ENCODE measurements around the gene RABGAP1L.

RABGAP1L gene

GRCh38 chr1:174742805-174743653 is 583.7 kb downstream of the RABGAP1L start:
- H3K9me3 ChIP-seq (ENCODE audit: control insufficient read depth, low read length) = no peaks in the 10 kb centered on the region
- H3K36me3 ChIP-seq (ENCODE audit: control insufficient read depth, insufficient read depth, low read length) = no peaks in the 10 kb centered on the region
- H3K4me1 ChIP-seq (ENCODE audit: control insufficient read depth, insufficient read depth, low read length, poor library complexity, severe bottlenecking) = no peaks in the 10 kb centered on the region
- DNase-seq = no peak
- no peak overlapping the region for H3K27ac ChIP-seq (ENCODE audit: insufficient read depth, low read length, poor library complexity, severe bottlenecking)
- H3K27me3 ChIP-seq (replicated peaks; ENCODE audit: control insufficient read depth, insufficient read depth, low read length, poor library complexity, severe bottlenecking) = no peaks in the 10 kb centered on the region
- H3K4me3 ChIP-seq (ENCODE audit: insufficient read depth, low read depth, low read length, poor library complexity, severe bottlenecking) = no peak overlapping the region

DNA sequence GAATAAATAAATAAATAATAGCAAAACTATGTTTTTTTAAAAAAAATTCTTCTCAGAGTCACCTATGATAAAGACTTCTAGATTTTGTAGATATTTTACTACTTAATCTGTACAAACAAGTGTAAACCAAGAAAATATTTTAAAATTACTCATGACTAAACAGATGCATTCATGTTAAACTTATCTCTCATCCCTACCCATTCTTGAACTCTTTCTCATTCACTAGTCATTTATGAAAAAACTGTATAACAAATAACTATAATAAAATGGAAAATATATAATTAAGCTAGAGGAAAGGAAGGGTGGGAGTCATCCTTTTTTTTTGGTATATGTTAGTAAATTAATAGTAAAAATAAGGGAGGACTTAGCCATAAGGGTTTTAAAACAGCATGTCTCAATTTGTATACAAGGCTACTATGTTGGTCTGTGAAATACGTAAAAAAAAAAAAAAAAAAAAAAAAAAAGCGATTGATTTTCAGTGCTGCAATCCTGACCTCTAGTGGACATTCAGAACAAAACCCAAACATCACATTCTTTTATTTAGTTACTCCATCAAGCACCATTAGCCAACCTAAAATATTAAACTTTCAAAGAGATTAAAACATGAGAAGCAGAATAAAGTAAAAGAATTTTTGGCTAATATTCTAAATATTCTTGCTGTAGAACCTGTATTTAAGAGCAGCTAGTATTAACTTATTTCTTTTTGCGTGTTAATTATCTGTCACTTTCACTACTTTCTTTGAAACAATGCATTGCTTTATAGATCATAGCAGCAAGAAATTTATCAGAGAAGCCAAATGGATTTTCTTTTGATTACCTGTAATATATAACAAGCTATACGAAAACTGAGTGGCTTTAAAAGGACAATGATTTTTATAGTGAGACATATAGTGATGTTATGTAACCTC is 584.6 kb downstream of the RABGAP1L start:
- H3K27me3 ChIP-seq (replicated peaks; ENCODE audit: control insufficient read depth, insufficient read depth, low read length, poor library complexity, severe bottlenecking) = no peaks in the 10 kb centered on the region
- H3K9me3 ChIP-seq (ENCODE audit: control insufficient read depth, low read length) = no peaks in the 10 kb centered on the region
- no peak for DNase-seq
- H3K4me3 ChIP-seq (ENCODE audit: insufficient read depth, low read depth, low read length, poor library complexity, severe bottlenecking) = no peak overlapping the region
- no peaks in the 10 kb centered on the region for H3K36me3 ChIP-seq (ENCODE audit: control insufficient read depth, insufficient read depth, low read length)
- no peak overlapping the region for H3K27ac ChIP-seq (ENCODE audit: insufficient read depth, low read length, poor library complexity, severe bottlenecking)
- H3K4me1 ChIP-seq (ENCODE audit: control insufficient read depth, insufficient read depth, low read length, poor library complexity, severe bottlenecking) = no peaks in the 10 kb centered on the region

- H3K4me1 ChIP-seq (ENCODE audit: control insufficient read depth, insufficient read depth, low read length, poor library complexity, severe bottlenecking) = no peaks in the 10 kb centered on the region
- no peaks in the 10 kb centered on the region for H3K27me3 ChIP-seq (replicated peaks; ENCODE audit: control insufficient read depth, insufficient read depth, low read length, poor library complexity, severe bottlenecking)
- H3K4me3 ChIP-seq (ENCODE audit: insufficient read depth, low read depth, low read length, poor library complexity, severe bottlenecking) = no peak overlapping the region
- no peaks in the 10 kb centered on the region for H3K9me3 ChIP-seq (ENCODE audit: control insufficient read depth, low read length)
- no peak overlapping the region for H3K27ac ChIP-seq (ENCODE audit: insufficient read depth, low read length, poor library complexity, severe bottlenecking)
- no peaks in the 10 kb centered on the region for H3K36me3 ChIP-seq (ENCODE audit: control insufficient read depth, insufficient read depth, low read length)
- DNase-seq = no peak
Observed at GRCh38 chr1:174744886-174745285, 585.6 kb downstream of the RABGAP1L start.

GRCh38 chr1:174746024-174746808 is 586.9 kb downstream of the RABGAP1L start:
- Histone ChIP-seq H3K4me1 (ENCODE audit: control insufficient read depth, insufficient read depth, low read length, poor library complexity, severe bottlenecking) (no peaks in the 10 kb centered on the region), H3K27ac (ENCODE audit: insufficient read depth, low read length, poor library complexity, severe bottlenecking) (no peak overlapping the region), H3K9me3 (ENCODE audit: control insufficient read depth, low read length) (no peaks in the 10 kb centered on the region), H3K4me3 (ENCODE audit: insufficient read depth, low read depth, low read length, poor library complexity, severe bottlenecking) (no peak overlapping the region), H3K36me3 (ENCODE audit: control insufficient read depth, insufficient read depth, low read length) (no peaks in the 10 kb centered on the region), H3K27me3 (replicated peaks; ENCODE audit: control insufficient read depth, insufficient read depth, low read length, poor library complexity, severe bottlenecking) (no peaks in the 10 kb centered on the region)
- DNase-seq = no peak

- Histone ChIP-seq H3K9me3 (ENCODE audit: control insufficient read depth, low read length) (no peaks in the 10 kb centered on the region), H3K36me3 (ENCODE audit: control insufficient read depth, insufficient read depth, low read length) (no peaks in the 10 kb centered on the region), H3K27ac (ENCODE audit: insufficient read depth, low read length, poor library complexity, severe bottlenecking) (no peak overlapping the region), H3K4me1 (ENCODE audit: control insufficient read depth, insufficient read depth, low read length, poor library complexity, severe bottlenecking) (no peaks in the 10 kb centered on the region), H3K27me3 (replicated peaks; ENCODE audit: control insufficient read depth, insufficient read depth, low read length, poor library complexity, severe bottlenecking) (no peaks in the 10 kb centered on the region), H3K4me3 (ENCODE audit: insufficient read depth, low read depth, low read length, poor library complexity, severe bottlenecking) (no peak overlapping the region)
- no peak for DNase-seq
Observed at GRCh38 chr1:174747613-174748012, 588.3 kb downstream of the RABGAP1L start.

GRCh38 chr1:174748586-174748985 is 589.3 kb downstream of the RABGAP1L start:
- Histone ChIP-seq H3K27me3 (replicated peaks; ENCODE audit: control insufficient read depth, insufficient read depth, low read length, poor library complexity, severe bottlenecking) (no peaks in the 10 kb centered on the region), H3K4me3 (ENCODE audit: insufficient read depth, low read depth, low read length, poor library complexity, severe bottlenecking) (no peak overlapping the region), H3K27ac (ENCODE audit: insufficient read depth, low read length, poor library complexity, severe bottlenecking) (no peak overlapping the region), H3K36me3 (ENCODE audit: control insufficient read depth, insufficient read depth, low read length) (no peaks in the 10 kb centered on the region), H3K4me1 (ENCODE audit: control insufficient read depth, insufficient read depth, low read length, poor library complexity, severe bottlenecking) (no peaks in the 10 kb centered on the region), H3K9me3 (ENCODE audit: control insufficient read depth, low read length) (no peaks in the 10 kb centered on the region)
- no peak for DNase-seq

GRCh38 chr1:174753131-174753530 is 593.8 kb downstream of the RABGAP1L start:
- no peaks in the 10 kb centered on the region for H3K4me1 ChIP-seq (ENCODE audit: control insufficient read depth, insufficient read depth, low read length, poor library complexity, severe bottlenecking)
- H3K4me3 ChIP-seq (ENCODE audit: insufficient read depth, low read depth, low read length, poor library complexity, severe bottlenecking) = no peak overlapping the region
- no peaks in the 10 kb centered on the region for H3K36me3 ChIP-seq (ENCODE audit: control insufficient read depth, insufficient read depth, low read length)
- no peaks in the 10 kb centered on the region for H3K9me3 ChIP-seq (ENCODE audit: control insufficient read depth, low read length)
- no peaks in the 10 kb centered on the region for H3K27me3 ChIP-seq (replicated peaks; ENCODE audit: control insufficient read depth, insufficient read depth, low read length, poor library complexity, severe bottlenecking)
- no peak for DNase-seq
- H3K27ac ChIP-seq (ENCODE audit: insufficient read depth, low read length, poor library complexity, severe bottlenecking) = no peak overlapping the region

GRCh38 chr1:174761335-174761734 is 602.0 kb downstream of the RABGAP1L start:
- H3K4me1 ChIP-seq (ENCODE audit: control insufficient read depth, insufficient read depth, low read length, poor library complexity, severe bottlenecking) = no peaks in the 10 kb centered on the region
- H3K27me3 ChIP-seq (replicated peaks; ENCODE audit: control insufficient read depth, insufficient read depth, low read length, poor library complexity, severe bottlenecking) = no peaks in the 10 kb centered on the region
- no peaks in the 10 kb centered on the region for H3K9me3 ChIP-seq (ENCODE audit: control insufficient read depth, low read length)
- DNase-seq = no peak
- no peak overlapping the region for H3K4me3 ChIP-seq (ENCODE audit: insufficient read depth, low read depth, low read length, poor library complexity, severe bottlenecking)
- no peak overlapping the region for H3K27ac ChIP-seq (ENCODE audit: insufficient read depth, low read length, poor library complexity, severe bottlenecking)
- H3K36me3 ChIP-seq (ENCODE audit: control insufficient read depth, insufficient read depth, low read length) = no peaks in the 10 kb centered on the region

- Histone ChIP-seq H3K36me3 (ENCODE audit: control insufficient read depth, insufficient read depth, low read length) (no peaks in the 10 kb centered on the region), H3K4me3 (ENCODE audit: insufficient read depth, low read depth, low read length, poor library complexity, severe bottlenecking) (no peak overlapping the region), H3K9me3 (ENCODE audit: control insufficient read depth, low read length) (no peaks in the 10 kb centered on the region), H3K4me1 (ENCODE audit: control insufficient read depth, insufficient read depth, low read length, poor library complexity, severe bottlenecking) (no peaks in the 10 kb centered on the region), H3K27ac (ENCODE audit: insufficient read depth, low read length, poor library complexity, severe bottlenecking) (no peak overlapping the region), H3K27me3 (replicated peaks; ENCODE audit: control insufficient read depth, insufficient read depth, low read length, poor library complexity, severe bottlenecking) (no peaks in the 10 kb centered on the region)
- DNase-seq = no peak
Observed at GRCh38 chr1:174761901-174762585, 602.7 kb downstream of the RABGAP1L start.

Data from effector memory CD4-positive, alpha-beta T cell (primary cell).